Left lung (tissue), 10 donors: Measurements from ENCODE around the gene APLP1. TPM values are rescaled to one million over a fixed set of nuclear protein-coding genes. Genes with fewer than 3 reads are reported as not detected.
A peak's percentile ranks its signal among the peaks of the same experiment; 100 is the strongest.

Experiments
- ATAC-seq: fragments of 200-7000 bp; cut with Tn5 transposase; one replicate; pipeline ENCODE4 v1.9.1; 2020; ENCODE audit warnings: moderate library complexity
- DNase-seq, 4 donors: peaks; one replicate each; pipeline ENCODE4 v3.0.0-alpha.2; 2013 to 2020
- H3K27ac ChIP-seq, 2 donors: fragments of 200-600 bp; sonication (generic) in 1 of 2; one replicate each; pipeline versions ENCODE4 v1.5.0 to v1.8.0; 2020 to 2021
- H3K27me3 ChIP-seq, 2 donors: fragments of 200-600 bp; sonication (generic) in 1 of 2; one replicate each; pipeline versions ENCODE4 v1.5.0 to v1.8.0; 2020 to 2021
- H3K36me3 ChIP-seq, 2 donors: fragments of 200-600 bp; sonication (generic) in 1 of 2; one replicate each; pipeline versions ENCODE4 v1.5.0 to v1.8.0; 2020 to 2021
- H3K4me1 ChIP-seq, 2 donors: fragments of 200-600 bp; one replicate each; pipeline ENCODE4 v1.8.0; 2021
- H3K4me3 ChIP-seq, 2 donors: fragments of 200-600 bp; sonication (generic) in 1 of 2; one replicate each; pipeline versions ENCODE4 v1.5.0 to v1.8.0; 2020 to 2021; ENCODE audit warnings: mild to moderate bottlenecking in 1 of 2
- H3K9me3 ChIP-seq, 2 donors: fragments of 200-600 bp; sonication (generic) in 1 of 2; one replicate each; pipeline versions ENCODE4 v1.5.0 to v1.8.0; 2020 to 2021
- CTCF ChIP-seq, 2 donors: fragments of 200-600 bp; sonication (generic) in 1 of 2; IDR thresholded peaks; one replicate each; pipeline versions ENCODE4 v1.5.0 to v1.8.0; 2021; ENCODE audit warnings: antibody characterized with exemption in 2 of 2
- intact Hi-C, 2 donors: fragments of 100-400 bp; cut with DNase I; formaldehyde crosslinking; loops; one replicate each; pipeline versions ENCODE4 v1.11.2 to v1.14.2; 2022
- polyA plus RNA-seq, 6 donors: library from polyadenylated mRNA; unstranded; fragments of 120-200 nt; gene quantifications; one replicate each; pipeline ENCODE4 v1.2.1, GENCODE V29; 2013; ENCODE audit not compliant: insufficient read length in 6 of 6
- total RNA-seq, 2 donors: library from RNA; stranded (reverse); fragmentation: NEBNext Ultra II Directional; extraction: Animal tissue kit (Norgen Biotek cat#: 25700); gene quantifications; one replicate each; pipeline ENCODE4 v1.2.1, GENCODE V29; 2021
- donor health status: DM: no; HTN: yes; CAD: no.
- donor health status: DM: no; HTN: no; CAD: no.

APLP1 gene
- total and polyA plus RNA-seq, 8 donors = 3.0 to 11.0 (median 8.8) TPM

DNA sequence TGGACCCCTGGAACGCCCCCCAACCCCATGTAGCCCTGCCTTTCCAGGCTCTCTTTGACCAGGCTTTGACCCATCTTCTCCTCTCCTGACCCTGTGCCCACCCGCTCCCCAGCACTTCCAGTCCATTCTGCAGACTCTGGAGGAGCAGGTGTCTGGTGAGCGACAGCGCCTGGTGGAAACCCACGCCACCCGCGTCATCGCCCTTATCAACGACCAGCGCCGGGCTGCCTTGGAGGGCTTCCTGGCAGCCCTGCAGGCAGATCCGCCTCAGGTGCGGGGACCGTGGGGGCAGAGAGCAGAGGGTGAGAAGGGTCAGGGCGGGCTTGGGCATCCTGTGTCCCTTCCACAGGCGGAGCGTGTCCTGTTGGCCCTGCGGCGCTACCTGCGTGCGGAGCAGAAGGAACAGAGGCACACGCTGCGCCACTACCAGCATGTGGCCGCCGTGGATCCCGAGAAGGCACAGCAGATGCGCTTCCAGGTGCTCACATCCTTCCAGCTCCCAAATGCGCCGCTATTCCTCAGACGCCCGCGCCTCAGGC is 6.1 kb downstream of the APLP1 start:
- H3K4me1 ChIP-seq = peaks cover 3 to 10% of the 10 kb centered on the region in 2 donors
- peak in 1 of 4 donors; percentile 77 for DNase-seq
- no peak for ATAC-seq
- intact Hi-C loops = no loop called here
- no peak overlapping the region for H3K27ac ChIP-seq
- no peak overlapping the region for H3K4me3 ChIP-seq
- H3K36me3 ChIP-seq = no peaks in the 10 kb centered on the region
- no peaks in the 10 kb centered on the region for H3K9me3 ChIP-seq
- TF ChIP-seq CTCF (IDR thresholded peaks at IDR 0.05) = no peak
- peaks cover 0 to 53% of the 10 kb centered on the region in 2 donors for H3K27me3 ChIP-seq

- no peak for ATAC-seq
- Histone ChIP-seq H3K27ac (no peak overlapping the region), H3K9me3 (no peaks in the 10 kb centered on the region), H3K27me3 (peaks cover 0 to 26% of the 10 kb centered on the region in 2 donors), H3K36me3 (no peaks in the 10 kb centered on the region), H3K4me3 (no peak overlapping the region), H3K4me1 (peaks cover 0 to 5% of the 10 kb centered on the region in 2 donors)
- intact Hi-C loops = loop anchor here in 1 of 2 donors (5.0 kb wide), 1 partner anchor 53 kb away; no protein-coding TSS in a partner anchor
- DNase-seq = no peak
- TF ChIP-seq CTCF (IDR thresholded peaks at IDR 0.05) = no peak
Measured at GRCh38 chr19:35879068-35879467, 10.7 kb downstream of the APLP1 start.

DNA sequence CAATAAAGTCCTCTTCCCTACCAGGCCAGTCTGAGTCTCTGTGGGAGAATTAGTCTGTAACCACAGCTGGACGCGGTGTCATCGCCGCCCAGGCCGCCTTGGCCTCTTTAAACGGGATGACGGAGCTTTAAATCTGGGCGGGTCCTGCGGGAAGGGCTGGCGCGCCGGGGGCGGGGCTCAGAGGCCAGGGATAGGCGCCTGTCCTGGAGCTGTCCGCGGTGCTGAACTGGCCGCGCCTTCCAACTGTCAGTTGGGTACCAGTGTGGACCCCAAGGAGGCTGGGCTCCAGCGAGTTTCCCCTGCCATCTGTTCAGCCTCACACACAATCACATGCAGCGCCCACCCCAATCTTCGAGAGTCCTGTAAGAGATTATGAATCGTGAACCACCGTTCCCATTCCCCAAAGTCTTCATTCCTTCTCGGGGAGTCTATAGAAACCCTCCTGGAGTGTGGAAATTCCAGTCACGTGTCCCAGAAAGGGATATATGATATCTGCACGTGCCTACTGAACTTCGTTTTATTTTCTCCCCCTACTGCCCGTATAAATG is 11.5 kb downstream of the APLP1 start:
- H3K27ac ChIP-seq = no peak overlapping the region
- peaks cover 0 to 5% of the 10 kb centered on the region in 2 donors for H3K4me1 ChIP-seq
- no peaks in the 10 kb centered on the region for H3K9me3 ChIP-seq
- peaks cover 0 to 26% of the 10 kb centered on the region in 2 donors for H3K27me3 ChIP-seq
- peak; percentile 70 to 96 (median 90) for DNase-seq
- no peak for TF ChIP-seq CTCF (IDR thresholded peaks at IDR 0.05)
- no peak overlapping the region for H3K4me3 ChIP-seq
- intact Hi-C loops = loop anchor here in 1 of 2 donors (5.0 kb wide), 1 partner anchor 52 kb away; no protein-coding TSS in a partner anchor
- H3K36me3 ChIP-seq = no peaks in the 10 kb centered on the region
- ATAC-seq = peak; percentile 99

- peak; percentile 38 to 68 for TF ChIP-seq CTCF (IDR thresholded peaks at IDR 0.05)
- DNase-seq (peak in 1 of 4 donors; percentile 81), ATAC-seq (peak; percentile 66)
- Histone ChIP-seq H3K27me3 (peaks cover 0 to 26% of the 10 kb centered on the region in 2 donors), H3K27ac (no peak overlapping the region), H3K36me3 (peaks cover 0 to 14% of the 10 kb centered on the region in 2 donors), H3K4me1 (peaks cover 0 to 5% of the 10 kb centered on the region in 2 donors), H3K4me3 (no peak overlapping the region), H3K9me3 (no peaks in the 10 kb centered on the region)
- intact Hi-C loops = no loop called here
Measured at GRCh38 chr19:35882114-35882832, 13.9 kb downstream of the APLP1 start.

GRCh38 chr19:35883882-35884281 is 15.5 kb downstream of the APLP1 start:
- TF ChIP-seq CTCF (IDR thresholded peaks at IDR 0.05) = no peak
- DNase-seq (no peak), ATAC-seq (no peak)
- intact Hi-C loops = no loop called here
- no peaks in the 10 kb centered on the region for H3K9me3 ChIP-seq
- no peak overlapping the region for H3K27ac ChIP-seq
- peaks cover 0 to 30% of the 10 kb centered on the region in 2 donors for H3K36me3 ChIP-seq
- no peak overlapping the region for H3K4me3 ChIP-seq
- peaks cover 0 to 11% of the 10 kb centered on the region in 2 donors for H3K27me3 ChIP-seq
- peaks cover 0 to 5% of the 10 kb centered on the region in 2 donors for H3K4me1 ChIP-seq
